Subcutaneous adipose tissue (tissue), 4 donors: ENCODE results near the gene SLC38A5. TPM values are rescaled to one million over a fixed set of nuclear protein-coding genes. Genes with fewer than 3 reads are reported as not detected.
"Not testable (repeated sequence)": the region's sequence is repeated elsewhere in the genome, so short reads cannot be mapped to it uniquely, and the experiment has no call there.

Experiments
- CTCF ChIP-seq: fragments of 450-650 bp; IDR thresholded peaks from one replicate; pipeline ENCODE4 v1.5.1; 2016; ENCODE audit warnings: low read depth, mild to moderate bottlenecking, control low read depth, antibody characterized with exemption, moderate library complexity
- small RNA-seq: library from RNA; depleted of rRNA; stranded (forward); fragments of <200 nt; gene quantifications from one replicate; pipeline ENCODE3, GENCODE V24; 2016
- total RNA-seq, 4 donors: library from RNA; depleted of rRNA; stranded (reverse); fragments of >200 nt; gene quantifications; one replicate each; pipeline ENCODE4 v1.1.0, GENCODE V29; 2016

The SLC38A5 gene
- total RNA-seq, 4 donors from 2014 or later, result 1.3 to 3.2 (median 1.5) TPM; not detected in 1

GRCh38 chrX:48459483-48459882, 10.6 kb downstream of the SLC38A5 start:
- no peak for TF ChIP-seq CTCF

GRCh38 chrX:48458711-48459110, 11.3 kb downstream of the SLC38A5 start:
- no peak for TF ChIP-seq CTCF

- no peak for TF ChIP-seq CTCF
Observed at GRCh38 chrX:48456628-48457331, 13.3 kb downstream of the SLC38A5 start.

- TF ChIP-seq CTCF, result no peak
Observed at GRCh38 chrX:48451708-48452107, 18.4 kb downstream of the SLC38A5 start.

- no peak for TF ChIP-seq CTCF
Observed at GRCh38 chrX:48450076-48450475, 20.0 kb downstream of the SLC38A5 start.

- TF ChIP-seq CTCF, result not testable (repeated sequence)
Observed at GRCh38 chrX:48411860-48412259, 58.2 kb downstream of the SLC38A5 start, which contains the start of gene SSX4B. Gene SSX4B (minus strand): TSS chrX:48411960. CDS start chrX:48411372, 588 bp downstream.

Small RNAs within 50 kb of the gene (small RNA-seq; reads per million reads assigned to genes)
- not detected for gene AL606490.4

Other genes with a start within 250 kb of the SLC38A5 start
- not detected for gene SSX1, start 214.9 kb downstream of the SLC38A5 start, total RNA-seq
- gene SSX3, start 113.6 kb downstream of the SLC38A5 start, total RNA-seq, result not detected
- gene SSX4, start 86.7 kb downstream of the SLC38A5 start, total RNA-seq, result not detected
- not detected for gene SSX4B, start 58.3 kb downstream of the SLC38A5 start, total RNA-seq
- 10 to 100 TPM; 35.7 to 49.4 (median 36.3) TPM for gene FTSJ1, start 5.9 kb upstream of the SLC38A5 start, total RNA-seq
- 10 to 100 TPM in 1 of 4 donors, 1 to 10 TPM in 3; 9.4 to 16.6 (median 9.6) TPM for gene PORCN, start 38.7 kb upstream of the SLC38A5 start, total RNA-seq
- 10 to 100 TPM in 3 of 4 donors, 1 to 10 TPM in 1; 6.0 to 33.5 (median 15.3) TPM for gene EBP, start 51.5 kb upstream of the SLC38A5 start, total RNA-seq
- 10 to 100 TPM in 3 of 4 donors, 1 to 10 TPM in 1; 7.7 to 14.1 (median 11.8) TPM for gene TBC1D25, start 69.5 kb upstream of the SLC38A5 start, total RNA-seq
- 100 to 1,000 TPM; 255 to 303 (median 293) TPM for gene RBM3, start 104.2 kb upstream of the SLC38A5 start, total RNA-seq
- gene WDR13, start 127.2 kb upstream of the SLC38A5 start, total RNA-seq, result 100 to 1,000 TPM in 3 of 4 donors, 10 to 100 TPM in 1; 71.9 to 119 (median 105) TPM
- 10 to 100 TPM in 3 of 4 donors, 1 to 10 TPM in 1; 7.9 to 27.9 (median 13.8) TPM for gene WAS, start 213.5 kb upstream of the SLC38A5 start, total RNA-seq
- 10 to 100 TPM in 1 of 4 donors, 1 to 10 TPM in 3; 2.7 to 15.4 (median 6.0) TPM for gene SUV39H1, start 226.5 kb upstream of the SLC38A5 start, total RNA-seq